SW480 (cell line): Measurements from ENCODE around the gene PLPP7.
"Not testable (repeated sequence)": the region's sequence is repeated elsewhere in the genome, so short reads cannot be mapped to it uniquely, and the experiment has no call there.

ENCODE experiments used
- DNase-seq: peaks from one replicate; pipeline ENCODE4 v3.0.0-alpha.2; 2016; ENCODE audit warnings: low spot score

Gene PLPP7

DNA sequence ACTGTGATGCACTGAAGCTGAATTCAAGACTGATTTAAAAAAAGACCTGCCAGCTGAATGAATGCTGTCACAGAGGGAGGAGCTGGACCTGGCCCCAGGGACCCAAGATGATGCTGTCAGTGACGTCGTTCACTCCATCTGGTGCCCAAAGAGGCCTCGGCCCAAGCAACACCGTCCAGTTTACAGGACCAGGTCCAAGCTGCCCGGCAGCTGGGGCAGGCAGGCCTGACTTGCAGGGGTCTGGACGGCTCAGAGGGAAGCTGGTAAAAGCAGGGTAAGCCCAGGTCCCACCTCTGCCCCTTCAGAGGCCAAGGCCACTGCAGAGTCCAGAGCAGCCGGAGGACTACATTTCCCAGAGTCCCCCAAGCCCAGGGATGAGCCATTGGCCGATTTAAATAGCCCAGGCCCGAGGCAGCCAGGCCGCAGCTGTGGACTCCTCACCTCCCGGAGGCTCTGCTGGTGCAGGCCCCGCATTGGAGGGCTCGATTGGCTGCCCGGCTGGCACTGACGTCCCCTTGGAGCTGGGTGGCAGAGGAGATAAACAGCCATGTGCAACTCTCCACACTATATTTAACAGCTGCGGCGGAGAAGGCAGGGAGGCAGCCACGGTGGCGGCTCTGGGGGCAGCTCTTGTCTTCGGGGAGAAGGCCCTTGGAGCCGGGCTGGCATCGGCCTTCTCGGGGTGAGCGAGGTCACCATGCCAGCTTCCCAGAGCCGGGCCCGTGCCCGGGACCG, at the start of gene PLPP7:
TSS of gene PLPP7 (plus strand) at position 423 of the 735 bp plus-strand sequence. CDS start at position 698, 275 bp downstream.
- DNase-seq, result no peak

DNA sequence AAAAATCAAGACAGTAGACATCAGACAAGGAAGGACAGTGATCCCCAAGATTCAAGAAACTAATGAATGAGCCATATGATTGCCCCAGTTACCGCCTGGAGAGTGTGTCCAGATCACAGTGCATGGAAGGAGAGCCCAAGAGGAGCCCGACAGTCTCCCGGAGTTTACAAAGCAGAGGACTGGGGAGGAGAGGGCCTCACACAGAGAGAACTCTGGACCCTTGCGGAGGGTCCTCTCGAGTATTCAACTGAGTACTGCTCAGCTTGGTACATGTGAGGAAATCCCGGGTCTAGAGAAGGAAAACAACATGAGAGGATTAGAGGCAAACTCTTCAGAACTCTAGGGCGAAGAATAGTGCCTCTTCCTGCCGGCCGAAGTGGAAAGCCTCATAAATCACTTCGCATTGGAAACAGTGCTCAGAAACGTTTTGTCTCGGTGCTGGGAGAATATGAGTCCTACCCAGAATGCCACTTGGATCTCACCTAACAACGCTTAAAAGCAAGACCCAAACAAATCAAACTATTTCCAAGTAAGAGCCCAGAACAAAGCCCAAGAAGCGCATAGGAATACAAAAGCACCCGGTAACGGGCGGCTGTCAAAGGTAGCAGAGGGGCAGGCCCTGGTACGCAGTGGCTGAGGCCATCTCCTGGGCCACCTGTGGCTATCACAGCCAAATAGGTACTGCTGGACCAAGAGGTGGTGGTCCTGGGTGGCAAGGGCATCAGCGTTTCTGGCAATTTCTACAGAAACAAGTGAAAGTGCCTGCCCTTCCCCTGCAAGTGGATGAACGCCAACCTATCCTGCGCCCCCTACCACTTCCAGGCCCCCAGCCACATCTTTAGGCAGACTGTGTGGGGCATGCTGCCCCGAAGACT, 49.2 kb upstream of the PLPP7 start:
- no peak for DNase-seq

DNA sequence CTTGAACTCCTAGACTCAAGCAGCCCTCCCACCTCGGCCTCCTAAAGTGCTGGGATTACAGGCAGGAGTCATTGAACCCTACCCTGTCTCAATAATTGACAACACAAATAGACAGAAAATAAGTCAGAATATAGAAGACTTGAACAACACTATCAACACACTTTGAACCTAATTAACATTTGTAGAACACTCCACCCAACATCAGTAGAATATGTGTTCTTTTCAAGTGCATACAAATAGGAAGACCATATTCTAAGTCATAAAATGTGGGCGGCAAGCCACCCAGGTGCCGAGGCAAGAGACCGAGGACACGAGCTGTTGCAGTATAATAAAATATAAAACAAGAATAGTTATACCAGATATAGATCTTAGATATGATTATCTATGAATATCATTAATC, 45.2 kb upstream of the PLPP7 start:
- DNase-seq, result not testable (repeated sequence)

DNA sequence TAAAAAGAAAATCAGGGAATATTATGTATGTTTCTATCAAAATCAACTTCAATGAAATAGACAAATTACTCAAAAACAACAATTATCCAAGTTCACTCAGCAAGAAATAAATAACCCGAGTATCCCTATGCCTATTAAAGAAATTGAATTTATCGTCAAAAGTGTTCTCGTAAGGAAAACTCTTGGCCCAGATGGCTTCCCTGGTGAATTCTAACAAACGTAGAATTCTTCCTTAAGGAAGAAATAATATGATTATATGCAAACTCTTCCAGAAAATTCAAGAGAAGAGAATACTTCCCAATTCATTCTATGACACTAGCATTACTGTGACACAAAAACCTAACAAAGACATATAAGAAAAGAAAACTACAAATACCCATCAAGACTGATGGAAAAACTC, 42.9 kb upstream of the PLPP7 start:
- DNase-seq, result no peak

DNA sequence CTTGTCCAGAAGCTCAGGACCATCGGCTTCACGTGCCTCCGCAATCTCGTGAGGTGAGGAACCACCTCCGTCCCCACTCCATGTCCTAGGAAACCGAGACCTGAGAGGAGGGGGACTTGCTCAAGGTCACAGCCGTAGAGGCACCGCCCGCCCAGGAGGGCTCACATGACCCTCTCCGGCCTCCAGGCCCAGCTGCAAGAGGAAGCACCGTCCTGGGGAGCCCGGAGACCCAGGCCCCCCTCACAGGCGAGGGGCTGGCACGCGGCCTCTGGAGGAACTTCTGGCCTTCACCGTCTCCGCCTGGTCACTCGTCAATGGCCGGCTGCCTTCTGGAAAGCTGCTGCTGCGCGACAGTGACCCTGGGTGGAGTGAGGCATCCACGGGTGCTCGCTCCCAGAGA, 37.4 kb upstream of the PLPP7 start:
- no peak for DNase-seq

DNA sequence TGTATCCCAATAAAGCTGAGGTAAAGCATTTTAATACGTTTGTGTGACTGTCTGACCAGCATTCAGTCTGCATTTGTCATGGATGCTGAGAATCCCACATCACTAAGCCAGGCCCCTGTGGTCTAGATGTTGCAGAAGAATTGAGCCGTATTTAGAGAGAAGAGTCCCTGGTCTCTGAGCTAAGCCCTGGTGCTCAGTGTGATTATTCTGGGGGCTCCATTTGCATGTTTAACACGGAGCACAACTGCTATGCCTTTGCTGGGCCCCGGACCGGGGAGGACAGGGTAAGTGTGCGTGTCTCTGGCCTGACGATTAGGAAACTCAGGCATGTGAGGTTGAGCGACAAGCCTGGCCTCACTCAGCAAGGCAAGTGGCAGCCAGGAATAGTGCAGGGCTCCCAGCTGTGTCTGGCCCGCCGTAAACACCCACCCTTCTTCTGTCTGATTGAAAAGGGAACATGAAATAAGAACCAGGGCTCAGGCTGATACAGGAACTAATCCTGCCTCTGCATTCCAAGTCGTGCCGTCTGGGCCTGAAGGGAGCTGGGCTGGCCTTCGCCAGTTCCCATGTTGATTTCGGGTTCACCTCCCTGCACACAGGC, 35.5 kb upstream of the PLPP7 start:
- DNase-seq, result peak; percentile 20

DNA sequence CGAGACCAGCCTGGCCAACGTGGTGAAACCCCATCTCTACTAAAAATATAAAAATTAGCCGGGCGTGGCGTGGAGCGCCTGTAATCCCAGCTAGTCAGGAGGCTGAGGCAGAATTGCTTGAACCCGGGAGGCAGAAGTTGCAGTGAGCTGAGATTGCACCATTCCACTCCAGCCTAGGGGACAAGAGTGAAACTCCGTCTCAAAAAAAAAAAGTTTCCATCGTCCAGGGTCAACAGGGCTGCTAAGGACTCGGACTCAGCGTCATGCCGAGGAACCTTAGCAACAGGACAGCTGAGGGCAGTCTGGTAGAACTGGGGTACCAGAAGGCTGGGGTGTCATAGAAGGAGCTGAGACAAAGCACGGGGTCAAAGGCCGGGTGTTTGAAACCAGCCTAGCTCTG, 34.9 kb upstream of the PLPP7 start:
- DNase-seq, result no peak

DNA sequence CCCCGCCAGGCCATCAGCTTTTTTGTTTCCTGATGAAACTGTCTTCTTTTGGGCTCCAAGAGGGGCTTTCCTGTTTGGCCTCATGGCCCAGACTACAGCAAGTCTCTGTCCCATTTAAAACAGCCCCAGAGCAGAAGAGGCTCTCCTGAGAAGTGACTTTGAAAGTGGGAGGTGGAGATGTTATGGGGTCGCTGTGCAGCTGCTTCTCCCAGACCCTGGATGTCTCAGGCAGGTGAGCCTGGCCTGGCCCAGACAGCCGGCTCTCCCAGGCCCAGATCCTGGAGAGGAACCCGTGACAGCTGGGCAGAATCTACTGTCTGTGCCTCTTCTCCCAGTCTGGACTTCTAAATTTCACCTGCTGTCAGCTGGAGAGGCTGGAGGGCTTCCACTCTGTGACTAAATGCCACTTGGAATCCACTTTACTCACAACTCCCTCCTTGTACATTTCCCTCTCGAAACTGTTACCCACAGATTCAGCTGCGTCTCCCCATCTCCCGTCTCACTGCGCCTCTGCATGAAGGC, 33.8 kb upstream of the PLPP7 start:
- DNase-seq, result no peak

DNA sequence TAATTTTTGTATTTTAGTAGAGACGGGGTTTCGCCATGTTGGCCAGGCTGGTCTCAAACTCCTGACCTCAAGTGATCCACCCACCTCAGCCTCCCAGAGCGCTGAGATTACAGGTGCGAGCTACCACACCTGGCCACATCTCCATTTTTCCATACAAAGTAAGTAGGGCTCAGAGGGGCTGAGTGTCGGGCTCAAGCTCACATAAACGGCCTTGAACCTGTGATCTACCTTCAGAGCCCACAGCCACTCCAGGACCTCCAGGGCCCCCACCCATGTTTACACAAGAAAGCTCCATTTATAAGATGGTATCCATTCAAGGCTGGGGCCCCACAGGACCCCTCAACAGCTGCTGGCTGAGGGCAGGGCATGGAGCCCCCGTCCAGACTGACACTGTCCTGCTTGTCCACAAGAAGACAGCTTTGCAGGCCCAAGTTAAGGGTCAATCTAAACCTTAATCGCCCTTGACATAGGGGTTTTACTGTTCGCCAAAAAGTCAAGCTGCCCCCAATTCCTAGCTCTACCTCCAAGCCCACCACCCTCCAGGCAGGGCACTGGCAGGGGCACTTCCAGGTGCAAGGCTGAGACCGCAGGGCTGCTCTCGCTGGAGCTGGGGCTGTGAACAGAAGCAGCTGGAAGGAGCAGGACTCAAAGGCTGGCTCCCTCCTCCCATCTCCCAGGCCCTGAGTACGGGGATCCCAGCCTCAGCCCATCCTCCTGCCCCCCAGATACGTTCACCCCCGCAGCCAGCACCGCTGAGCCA, 32.1 kb upstream of the PLPP7 start:
- DNase-seq, result no peak

DNA sequence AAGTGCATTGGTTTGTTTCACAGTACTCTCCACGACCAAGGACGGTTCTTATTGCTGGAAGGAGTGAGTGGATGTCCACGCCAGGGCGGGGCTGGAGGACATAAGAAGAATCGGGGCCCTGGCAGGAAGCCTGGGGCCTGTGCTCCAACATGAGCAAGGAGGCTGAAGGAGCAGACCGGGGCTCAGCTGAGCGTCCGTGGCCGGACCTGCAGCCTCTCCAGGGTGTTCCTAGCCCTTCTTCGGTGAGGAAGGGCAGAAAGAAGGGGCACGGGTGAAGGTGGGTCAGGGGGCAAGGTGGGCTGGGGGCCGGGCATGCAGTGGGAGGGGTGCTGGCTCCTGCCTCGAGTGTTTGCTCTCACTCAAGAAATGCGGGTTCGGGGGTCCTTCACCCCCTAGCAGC, 31.3 kb upstream of the PLPP7 start:
- DNase-seq, result no peak

DNA sequence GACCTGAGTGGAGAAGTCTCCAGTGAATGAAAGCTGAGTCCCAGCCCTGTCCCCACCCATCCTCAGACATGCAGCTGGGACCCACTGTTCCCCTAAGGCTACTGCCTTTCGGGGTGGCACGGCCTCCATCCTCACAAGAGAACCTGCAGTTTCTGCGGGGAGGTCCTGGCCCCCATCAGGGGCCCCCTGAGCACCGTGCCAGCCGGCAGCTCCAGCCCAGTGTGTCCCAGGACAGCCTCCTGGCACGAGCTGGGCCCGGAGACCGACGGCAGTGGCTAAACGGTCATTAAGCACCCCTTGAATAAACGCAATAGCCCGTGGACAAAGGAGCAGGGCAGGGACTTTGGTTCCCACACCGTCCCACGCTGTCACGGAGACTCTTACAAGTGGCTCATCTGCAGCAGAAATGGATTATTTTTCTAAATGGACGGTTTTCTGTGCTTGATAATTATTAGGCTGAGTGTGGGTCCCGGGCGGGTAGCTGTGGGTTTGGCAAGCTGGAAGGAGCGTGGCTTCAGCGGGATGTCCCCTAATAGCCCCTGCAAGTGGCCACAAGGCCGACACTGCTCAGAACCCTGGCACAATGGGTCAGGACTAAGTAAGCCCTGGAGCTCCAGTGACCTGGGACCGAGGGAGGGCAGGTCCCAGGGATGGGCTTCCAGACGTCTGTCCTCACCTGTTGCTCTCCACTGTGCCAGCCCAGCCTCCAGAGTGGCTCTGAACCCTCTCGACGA, 30.7 kb upstream of the PLPP7 start:
- no peak for DNase-seq

DNA sequence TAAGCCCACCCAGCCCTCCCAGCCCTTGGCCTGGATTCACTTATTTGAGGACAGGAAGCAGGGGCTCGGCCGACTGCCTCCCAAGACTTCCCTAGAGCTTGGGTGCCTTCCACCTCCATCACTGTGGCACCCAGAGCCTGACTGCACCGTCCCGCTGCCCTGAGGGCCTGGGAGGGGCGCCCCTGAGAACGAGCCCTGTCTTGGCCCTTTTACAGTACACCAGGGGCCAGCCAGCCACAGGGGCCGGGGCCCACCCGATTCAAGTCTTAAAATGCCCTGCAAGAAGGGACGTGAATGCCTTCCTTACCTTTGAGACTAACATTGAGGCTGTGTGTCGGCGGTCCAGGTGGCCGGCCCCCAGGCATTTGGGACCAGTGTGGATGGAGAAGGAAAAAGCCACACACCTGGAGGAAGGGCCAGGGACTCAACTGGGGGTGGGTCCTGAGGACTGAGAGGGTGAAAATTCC, 30.1 kb upstream of the PLPP7 start:
- DNase-seq, result no peak

DNA sequence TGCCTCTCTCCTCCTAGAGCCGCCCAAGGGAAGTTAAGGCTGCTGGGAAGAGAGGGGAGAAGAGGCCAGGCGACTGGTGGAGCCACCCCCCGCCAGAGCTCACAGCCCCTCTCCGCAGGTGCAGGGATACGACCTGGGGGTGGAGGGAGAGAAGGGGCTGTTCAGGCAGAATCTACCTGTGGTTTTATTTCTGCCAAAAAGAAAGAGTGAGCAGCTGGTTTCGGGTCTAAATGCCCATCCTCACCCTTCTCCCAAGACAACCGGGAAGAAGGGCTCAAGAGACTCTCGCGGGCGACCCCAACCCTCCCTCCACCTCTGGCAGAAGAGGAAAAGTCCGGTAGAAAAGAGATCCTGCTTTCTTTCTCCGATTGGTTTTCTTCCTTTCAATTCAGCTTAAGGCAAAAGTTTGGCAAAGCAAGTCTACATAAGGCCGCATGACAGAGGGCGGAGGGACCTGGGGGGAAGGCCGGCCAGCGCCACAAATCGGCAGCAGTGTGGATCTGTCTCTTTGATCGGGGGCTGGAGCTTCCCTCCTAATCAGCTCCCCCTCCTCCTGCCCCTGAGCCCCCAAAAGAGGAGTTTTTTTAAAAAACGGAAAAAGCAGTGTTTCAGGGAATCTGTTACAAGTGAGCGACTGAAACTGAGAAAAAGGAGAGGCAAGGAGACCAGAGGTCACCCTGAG, 29.5 kb upstream of the PLPP7 start:
- no peak for DNase-seq

DNA sequence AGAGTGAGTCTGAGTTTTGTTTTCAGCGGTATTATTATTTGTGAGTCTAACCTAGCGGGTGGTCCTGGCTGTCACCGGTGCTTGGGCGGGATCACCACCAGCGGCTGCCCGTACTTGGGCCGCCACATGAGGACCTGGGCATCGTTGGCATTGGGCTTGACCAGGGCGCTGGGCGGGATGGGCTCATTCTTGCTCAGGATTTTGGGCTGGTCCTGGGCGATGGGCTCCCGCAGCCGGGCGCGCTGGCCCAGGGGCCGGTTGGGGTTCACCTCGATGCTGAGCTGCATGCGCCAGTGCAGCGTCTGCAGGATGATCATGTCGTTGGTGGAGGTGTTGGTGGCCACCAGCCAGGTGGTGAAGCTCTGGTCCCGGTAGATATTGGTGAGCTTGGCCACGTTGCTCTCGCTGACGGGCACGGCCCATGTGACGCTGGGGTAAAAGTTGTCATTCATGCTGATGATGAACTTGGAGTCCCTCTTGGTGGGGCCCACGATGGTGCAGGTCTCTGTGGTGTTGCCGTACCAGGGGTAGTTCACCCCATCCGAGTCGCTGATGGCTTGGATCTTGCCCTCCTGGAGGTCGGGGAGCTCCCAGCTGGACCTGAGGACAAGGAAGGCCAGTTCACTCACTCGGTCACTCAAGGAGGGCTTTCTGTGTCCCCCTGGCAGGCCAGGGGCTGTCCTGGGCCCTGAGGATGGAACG, 28.6 kb upstream of the PLPP7 start:
- no peak for DNase-seq

DNA sequence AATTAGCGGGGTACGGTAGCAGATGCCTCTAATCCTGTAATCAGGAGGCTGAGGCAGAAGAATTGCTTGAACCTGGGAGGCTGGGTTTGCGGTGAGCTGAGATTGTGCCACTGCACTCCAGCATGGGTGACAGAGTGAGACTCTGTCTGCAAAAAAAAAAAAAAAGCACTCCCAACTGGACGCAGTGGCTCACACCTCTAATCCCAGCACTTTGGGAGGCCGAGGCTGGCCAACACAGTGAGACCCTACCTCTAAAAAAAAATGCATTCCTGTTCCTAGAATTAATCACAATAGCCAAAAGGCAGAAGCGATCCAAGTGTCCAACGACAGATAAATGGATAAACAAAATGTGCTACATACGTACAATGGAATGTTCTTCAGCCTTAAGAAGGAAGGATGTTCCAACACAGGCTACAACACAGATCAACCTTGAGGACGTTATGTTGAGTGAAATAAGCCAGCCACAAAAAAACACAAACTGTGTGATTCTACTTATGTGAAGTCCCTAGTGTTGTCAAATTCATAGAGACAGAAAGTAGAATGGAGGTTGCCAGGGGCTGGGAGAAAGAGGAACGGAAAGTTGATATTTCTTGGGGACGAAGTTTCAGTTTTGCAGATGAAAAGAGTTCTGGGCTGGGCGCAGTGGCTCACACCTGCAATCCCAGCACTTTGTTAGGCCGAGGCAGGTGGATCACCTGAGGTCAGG, 27.0 kb upstream of the PLPP7 start:
- DNase-seq, result no peak

DNA sequence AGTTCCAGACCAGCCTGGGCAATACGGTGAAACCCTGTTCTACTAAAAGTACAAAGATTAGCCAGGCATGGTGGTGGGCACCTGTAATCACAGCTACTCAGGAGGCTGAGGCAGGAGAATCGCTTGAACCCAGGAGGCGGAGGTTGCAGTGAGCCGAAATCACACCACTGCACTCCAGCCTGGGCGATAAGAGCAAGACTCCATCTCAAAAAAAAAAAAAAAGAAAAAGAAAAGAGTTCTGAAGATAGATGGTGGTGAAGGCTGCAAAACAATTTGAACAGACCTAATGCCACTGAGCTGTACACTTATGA, 26.5 kb upstream of the PLPP7 start:
- not testable (repeated sequence) for DNase-seq

DNA sequence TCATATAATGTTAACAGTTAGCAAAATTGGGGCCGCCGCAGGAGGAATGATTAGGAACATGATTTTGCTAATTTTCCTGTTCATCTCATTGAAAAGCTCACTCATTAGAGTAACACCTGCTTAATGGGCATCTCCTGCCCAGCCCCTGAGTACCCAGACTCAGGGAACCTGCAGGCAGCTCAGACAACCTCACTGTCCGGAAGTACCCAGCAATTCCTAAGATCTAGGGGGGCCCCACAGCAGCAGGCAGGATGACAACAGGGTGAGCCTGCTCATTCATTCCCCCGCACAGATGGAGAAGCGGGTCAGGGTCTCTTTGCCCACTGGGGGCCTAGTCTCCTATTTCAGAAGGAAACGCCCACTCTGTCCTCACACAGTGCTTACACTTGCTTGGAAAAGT, 25.8 kb upstream of the PLPP7 start:
- DNase-seq, result no peak

DNA sequence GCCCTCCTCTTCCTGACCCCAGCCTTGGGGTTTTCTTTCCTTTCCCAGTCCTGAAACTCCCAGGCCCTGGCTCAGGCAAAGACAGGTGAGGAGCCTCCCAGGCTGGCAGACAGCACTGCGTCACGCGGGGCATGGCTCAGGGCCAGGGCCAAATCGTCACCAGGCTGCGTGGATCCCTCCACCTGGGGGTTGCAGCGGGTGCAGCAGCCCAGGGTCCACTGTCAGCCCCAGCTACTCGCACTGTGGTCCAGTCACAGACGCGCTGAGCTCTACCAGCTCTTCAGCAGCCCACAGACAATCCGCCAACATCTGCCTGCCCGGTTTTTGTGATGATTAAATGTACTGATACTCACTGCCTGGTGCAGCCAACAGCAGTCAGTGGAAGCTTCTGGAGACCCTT, 25.3 kb upstream of the PLPP7 start:
- no peak for DNase-seq
